WTC11 (cell line): ENCODE results near the gene SLC11A2. TPM values are rescaled to one million over a fixed set of nuclear protein-coding genes. Genes with fewer than 3 reads are reported as not detected.

ENCODE experiments used
- ATAC-seq: fragments of 200-7000 bp; cut with Tn5 transposase; 2 replicates; pipeline ENCODE4 v1.10.0; 2021; ENCODE audit warnings: mild to moderate bottlenecking, moderate library complexity
- CTCF ChIA-PET: fragments of 300-600 bp; sonication (Branson Sonifier 250); formaldehyde crosslinking; loops from one replicate; lab custom pipeline; 2021; ENCODE audit warnings: antibody characterized with exemption; lab: Charles Lee
- POLR2A ChIA-PET: fragments of 350-600 bp; sonication (Branson Sonifier 250); formaldehyde crosslinking; loops from one replicate; lab custom pipeline; 2021; ENCODE audit warnings: antibody characterized with exemption; lab: Charles Lee
- DNase-seq: peaks from one replicate; pipeline ENCODE4 v3.0.0; 2021; ENCODE audit warnings: low spot score
- H3K27ac Mint-ChIP-seq: 2 replicates; pipeline ENCODE4 v1.8.0; 2021; ENCODE audit warnings: mixed read lengths
- H3K27me3 Mint-ChIP-seq: 2 replicates; pipeline ENCODE4 v1.8.0; 2021; ENCODE audit warnings: low read depth, mild to moderate bottlenecking, moderate library complexity, mixed read lengths
- H3K36me3 Mint-ChIP-seq: 2 replicates; pipeline ENCODE4 v1.8.0; 2021; ENCODE audit warnings: mixed read lengths
- H3K4me1 Mint-ChIP-seq: 2 replicates; pipeline ENCODE4 v1.8.0; 2022; ENCODE audit warnings: mixed read lengths
- H3K4me3 Mint-ChIP-seq: 2 replicates; pipeline ENCODE4 v1.8.0; 2021; ENCODE audit warnings: mild to moderate bottlenecking, moderate library complexity, mixed read lengths
- H3K9me3 Mint-ChIP-seq: 2 replicates; pipeline ENCODE4 v1.8.0; 2021; ENCODE audit warnings: mixed read lengths
- ATF1 ChIP-seq: sonication (generic); formaldehyde crosslinking; IDR thresholded peaks from 2 replicates; pipeline ENCODE4 v1.8.1; 2023; ENCODE audit warnings: mild to moderate bottlenecking, moderate library complexity, missing genetic modification reagents
- ELF4 ChIP-seq: sonication (generic); formaldehyde crosslinking; IDR thresholded peaks from 2 replicates; pipeline ENCODE4 v1.8.1; 2022; ENCODE audit warnings: low read depth, mild to moderate bottlenecking, moderate library complexity, missing genetic modification reagents
- ETV6 ChIP-seq: sonication (generic); formaldehyde crosslinking; IDR thresholded peaks from 2 replicates; pipeline ENCODE4 v1.8.1; 2022; ENCODE audit warnings: mild to moderate bottlenecking, missing genetic modification reagents
- JAZF1 ChIP-seq: fragments of 250-450 bp; sonication (Bioruptor Pico); IDR thresholded peaks from 2 replicates; pipeline ENCODE4 v1.9.0; 2021; ENCODE audit warnings: moderate library complexity, mild to moderate bottlenecking, inconsistent platforms
- JUN ChIP-seq: sonication (generic); formaldehyde crosslinking; IDR thresholded peaks from 2 replicates; pipeline ENCODE4 v1.8.0; 2023; ENCODE audit warnings: mild to moderate bottlenecking, missing genetic modification reagents
- MAX ChIP-seq: sonication (generic); formaldehyde crosslinking; IDR thresholded peaks from 2 replicates; pipeline ENCODE4 v1.8.0; 2022; ENCODE audit warnings: mild to moderate bottlenecking, missing genetic modification reagents
- MYBL2 ChIP-seq: sonication (generic); formaldehyde crosslinking; IDR thresholded peaks from 2 replicates; pipeline ENCODE4 v1.8.1; 2023; ENCODE audit warnings: mild to moderate bottlenecking, moderate library complexity, missing genetic modification reagents
- NFE2L1 ChIP-seq: sonication (generic); formaldehyde crosslinking; IDR thresholded peaks from 2 replicates; pipeline ENCODE4 v1.8.1; 2023; ENCODE audit warnings: missing genetic modification reagents
- NFYB ChIP-seq: sonication (generic); formaldehyde crosslinking; conservative IDR thresholded peaks from 2 replicates; pipeline ENCODE4 v1.8.0; 2022; ENCODE audit warnings: low read depth, missing genetic modification reagents
- SMAD3 ChIP-seq: sonication (generic); formaldehyde crosslinking; IDR thresholded peaks from 2 replicates; pipeline ENCODE4 v1.8.0; 2022; ENCODE audit warnings: missing genetic modification reagents, mild to moderate bottlenecking, borderline replicate concordance
- STAT6 ChIP-seq: sonication (generic); formaldehyde crosslinking; conservative IDR thresholded peaks from 2 replicates; pipeline ENCODE4 v1.8.1; 2023; ENCODE audit warnings: mild to moderate bottlenecking, low read depth, missing genetic modification reagents, moderate library complexity
- TEAD1 ChIP-seq: sonication (generic); formaldehyde crosslinking; IDR thresholded peaks from 2 replicates; pipeline ENCODE4 v1.8.0; 2022; ENCODE audit warnings: mild to moderate bottlenecking, missing genetic modification reagents
- TEAD4 ChIP-seq: sonication (generic); formaldehyde crosslinking; IDR thresholded peaks from 2 replicates; pipeline ENCODE4 v1.8.0; 2022; ENCODE audit warnings: mild to moderate bottlenecking, missing genetic modification reagents
- ZNF232 ChIP-seq: sonication (generic); formaldehyde crosslinking; IDR thresholded peaks from 2 replicates; pipeline ENCODE4 v1.8.0; 2022; ENCODE audit warnings: mild to moderate bottlenecking, missing genetic modification reagents
- ZNF317 ChIP-seq: sonication (generic); formaldehyde crosslinking; IDR thresholded peaks from 2 replicates; pipeline ENCODE4 v1.8.1; 2023; ENCODE audit warnings: low read depth, mild to moderate bottlenecking, moderate library complexity, missing genetic modification reagents, borderline replicate concordance
- ZNF416 ChIP-seq: fragments of 250-450 bp; sonication (Bioruptor Pico); IDR thresholded peaks from 2 replicates; pipeline ENCODE4 v1.9.0; 2021; ENCODE audit warnings: mild to moderate bottlenecking, inconsistent platforms
- ZNF425 ChIP-seq: fragments of 250-450 bp; sonication (Bioruptor Pico); conservative IDR thresholded peaks from 2 replicates; pipeline ENCODE4 v1.9.0; 2021; ENCODE audit warnings: mild to moderate bottlenecking
- ZNF512 ChIP-seq: sonication (generic); formaldehyde crosslinking; IDR thresholded peaks from 2 replicates; pipeline ENCODE4 v1.8.1; 2022; ENCODE audit warnings: missing genetic modification reagents, borderline replicate concordance
- total RNA-seq: library from RNA; stranded (reverse); gene quantifications from 3 replicates; pipeline ENCODE4 v1.2.3, GENCODE V29; 2021
- TF ChIP-seq, protein P1 (sequence below): sonication (generic); formaldehyde crosslinking; IDR thresholded peaks from 2 replicates; pipeline ENCODE4 v1.8.1; 2023; ENCODE audit warnings: mild to moderate bottlenecking, missing genetic modification reagents, borderline replicate concordance
- TF ChIP-seq, protein P2 (sequence below): sonication (generic); formaldehyde crosslinking; IDR thresholded peaks from 2 replicates; pipeline ENCODE4 v1.8.0; 2022; ENCODE audit warnings: mild to moderate bottlenecking, missing genetic modification reagents

Gene SLC11A2
- total RNA-seq, 1 experiment from 2014 or later: 58.0 TPM

- DNase-seq: no peak
- Mint-ChIP-seq H3K27ac (no peak overlapping the region), H3K9me3 (no peaks in the 10 kb centered on the region), H3K27me3 (no peaks in the 10 kb centered on the region), H3K4me3 (no peak overlapping the region), H3K4me1 (no peaks in the 10 kb centered on the region), H3K36me3 (peaks cover 49% of the 10 kb centered on the region)
- CTCF ChIA-PET: no interaction called here
- no peak for TF ChIP-seq STAT6 (CRISPR knock-in tag)
- TF ChIP-seq ZNF232 (CRISPR knock-in tag): no peak
- TF ChIP-seq TEAD4 (CRISPR knock-in tag): no peak
- no peak for TF ChIP-seq ZNF416 (CRISPR knock-in tag)
- TF ChIP-seq JUN: no peak
- TF ChIP-seq, protein P1, sequence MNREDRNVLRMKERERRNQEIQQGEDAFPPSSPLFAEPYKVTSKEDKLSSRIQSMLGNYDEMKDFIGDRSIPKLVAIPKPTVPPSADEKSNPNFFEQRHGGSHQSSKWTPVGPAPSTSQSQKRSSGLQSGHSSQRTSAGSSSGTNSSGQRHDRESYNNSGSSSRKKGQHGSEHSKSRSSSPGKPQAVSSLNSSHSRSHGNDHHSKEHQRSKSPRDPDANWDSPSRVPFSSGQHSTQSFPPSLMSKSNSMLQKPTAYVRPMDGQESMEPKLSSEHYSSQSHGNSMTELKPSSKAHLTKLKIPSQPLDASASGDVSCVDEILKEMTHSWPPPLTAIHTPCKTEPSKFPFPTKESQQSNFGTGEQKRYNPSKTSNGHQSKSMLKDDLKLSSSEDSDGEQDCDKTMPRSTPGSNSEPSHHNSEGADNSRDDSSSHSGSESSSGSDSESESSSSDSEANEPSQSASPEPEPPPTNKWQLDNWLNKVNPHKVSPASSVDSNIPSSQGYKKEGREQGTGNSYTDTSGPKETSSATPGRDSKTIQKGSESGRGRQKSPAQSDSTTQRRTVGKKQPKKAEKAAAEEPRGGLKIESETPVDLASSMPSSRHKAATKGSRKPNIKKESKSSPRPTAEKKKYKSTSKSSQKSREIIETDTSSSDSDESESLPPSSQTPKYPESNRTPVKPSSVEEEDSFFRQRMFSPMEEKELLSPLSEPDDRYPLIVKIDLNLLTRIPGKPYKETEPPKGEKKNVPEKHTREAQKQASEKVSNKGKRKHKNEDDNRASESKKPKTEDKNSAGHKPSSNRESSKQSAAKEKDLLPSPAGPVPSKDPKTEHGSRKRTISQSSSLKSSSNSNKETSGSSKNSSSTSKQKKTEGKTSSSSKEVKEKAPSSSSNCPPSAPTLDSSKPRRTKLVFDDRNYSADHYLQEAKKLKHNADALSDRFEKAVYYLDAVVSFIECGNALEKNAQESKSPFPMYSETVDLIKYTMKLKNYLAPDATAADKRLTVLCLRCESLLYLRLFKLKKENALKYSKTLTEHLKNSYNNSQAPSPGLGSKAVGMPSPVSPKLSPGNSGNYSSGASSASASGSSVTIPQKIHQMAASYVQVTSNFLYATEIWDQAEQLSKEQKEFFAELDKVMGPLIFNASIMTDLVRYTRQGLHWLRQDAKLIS (CRISPR knock-in tag): no peak
- no peak for TF ChIP-seq ZNF512 (CRISPR knock-in tag)
- no peak for ATAC-seq
- POLR2A ChIA-PET: interaction anchor here (0.5 kb wide), 1 partner anchor 85 kb away, joined by 8 read pairs; no protein-coding TSS in a partner anchor
Measured at GRCh38 chr12:50999093-50999492, 27.1 kb downstream of the SLC11A2 start.

- POLR2A ChIA-PET: no interaction called here
- H3K4me1 Mint-ChIP-seq: no peaks in the 10 kb centered on the region
- H3K27me3 Mint-ChIP-seq: no peaks in the 10 kb centered on the region
- H3K27ac Mint-ChIP-seq: no peak overlapping the region
- no peak for ATAC-seq
- no peak for DNase-seq
- H3K4me3 Mint-ChIP-seq: no peak overlapping the region
- H3K36me3 Mint-ChIP-seq: peaks cover 68% of the 10 kb centered on the region
- CTCF ChIA-PET: interaction anchor here (0.7 kb wide), 1 partner anchor 908 kb away, joined by 3 read pairs; the partner anchor contains the start of gene SMARCD1
- no peaks in the 10 kb centered on the region for H3K9me3 Mint-ChIP-seq
- TF ChIP-seq ELF4 (CRISPR knock-in tag) (no peak), SMAD3 (no peak), ZNF317 (CRISPR knock-in tag) (no peak), ATF1 (CRISPR knock-in tag) (no peak), MAX (CRISPR knock-in tag) (no peak)
- TF ChIP-seq, protein P2, sequence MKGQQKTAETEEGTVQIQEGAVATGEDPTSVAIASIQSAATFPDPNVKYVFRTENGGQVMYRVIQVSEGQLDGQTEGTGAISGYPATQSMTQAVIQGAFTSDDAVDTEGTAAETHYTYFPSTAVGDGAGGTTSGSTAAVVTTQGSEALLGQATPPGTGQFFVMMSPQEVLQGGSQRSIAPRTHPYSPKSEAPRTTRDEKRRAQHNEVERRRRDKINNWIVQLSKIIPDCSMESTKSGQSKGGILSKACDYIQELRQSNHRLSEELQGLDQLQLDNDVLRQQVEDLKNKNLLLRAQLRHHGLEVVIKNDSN (CRISPR knock-in tag): no peak
Measured at GRCh38 chr12:50992819-50993218, 33.4 kb downstream of the SLC11A2 start.

DNA sequence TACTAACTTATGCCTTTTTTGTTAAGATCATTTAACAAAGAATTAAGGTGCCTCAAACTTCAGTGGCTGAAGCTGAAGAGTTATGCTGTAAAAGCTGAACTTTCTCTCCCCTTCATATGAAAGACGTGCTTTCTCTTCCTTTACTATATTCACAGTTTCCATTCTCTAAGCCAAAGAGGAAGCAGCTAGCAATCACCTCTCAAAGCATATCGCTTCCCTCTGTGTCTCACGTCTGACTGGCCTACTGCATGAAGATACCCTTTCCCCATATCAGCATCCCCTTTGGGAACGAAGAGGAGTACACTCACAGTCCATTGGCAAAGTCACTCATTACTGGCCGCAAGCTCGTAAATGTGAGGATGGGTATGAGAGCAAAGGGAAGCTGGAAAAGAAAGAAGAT, 34.9 kb downstream of the SLC11A2 start:
- H3K4me1 Mint-ChIP-seq: 0 out of 2 replicates have a peak, but pooled peaks cover 4% of the 10 kb centered on the region
- H3K9me3 Mint-ChIP-seq: no peaks in the 10 kb centered on the region
- POLR2A ChIA-PET: no interaction called here
- TF ChIP-seq ETV6 (CRISPR knock-in tag) (no peak), TEAD1 (no peak), ZNF425 (CRISPR knock-in tag) (no peak), NFE2L1 (no peak), NFYB (CRISPR knock-in tag) (no peak), JAZF1 (CRISPR knock-in tag) (no peak), MYBL2 (CRISPR knock-in tag) (no peak), ELF4 (CRISPR knock-in tag) (no peak)
- TF ChIP-seq, all 79 proteins: peak for 0
- H3K27me3 Mint-ChIP-seq: no peaks in the 10 kb centered on the region
- ATAC-seq: no peak
- no peak overlapping the region for H3K27ac Mint-ChIP-seq
- no peak overlapping the region for H3K4me3 Mint-ChIP-seq
- H3K36me3 Mint-ChIP-seq: peaks cover 60% of the 10 kb centered on the region
- CTCF ChIA-PET: no interaction called here
- no peak for DNase-seq
